H9 (cell line): ENCODE results near the gene ARHGAP35. TPM values are rescaled to one million over a fixed set of nuclear protein-coding genes. Genes with fewer than 3 reads are reported as not detected.

Experiments used
- DNase-seq: peaks from one replicate; pipeline ENCODE4 v3.0.0-alpha.2; 2017
- H2AFZ ChIP-seq: one replicate; pipeline ENCODE4 v1.6.1; 2013; ENCODE audit warnings: mild to moderate bottlenecking, low read length, control low read depth, moderate library complexity
- H2AK5ac ChIP-seq: 2 replicates; pipeline ENCODE4 v1.6.1; 2013; ENCODE audit warnings: low read length, control low read depth, mixed read lengths; ENCODE audit not compliant: insufficient read length
- H2BK120ac ChIP-seq: one replicate; pipeline ENCODE4 v1.6.1; 2013; ENCODE audit warnings: low read depth, mild to moderate bottlenecking, low read length, control low read depth, inconsistent platforms; ENCODE audit not compliant: poor library complexity, severe bottlenecking
- H2BK12ac ChIP-seq: 2 replicates; pipeline ENCODE4 v1.6.1; 2013; ENCODE audit warnings: low read length, control low read depth, mixed read lengths, low read depth; ENCODE audit not compliant: insufficient read length
- H2BK15ac ChIP-seq: 2 replicates; pipeline ENCODE4 v1.6.1; 2013; ENCODE audit warnings: low read depth, low read length, control low read depth
- H2BK20ac ChIP-seq: one replicate; pipeline ENCODE4 v1.6.1; 2013; ENCODE audit warnings: low read depth, mild to moderate bottlenecking, low read length, control low read depth, inconsistent platforms; ENCODE audit not compliant: poor library complexity, severe bottlenecking
- H2BK5ac ChIP-seq: 2 replicates; pipeline ENCODE4 v1.6.1; 2013; ENCODE audit warnings: low read length, control low read depth, mixed read lengths; ENCODE audit not compliant: insufficient read length
- H3K14ac ChIP-seq: 2 replicates; pipeline ENCODE4 v1.6.1; 2013; ENCODE audit warnings: low read length, control low read depth; ENCODE audit not compliant: insufficient read depth
- H3K18ac ChIP-seq: 2 replicates; pipeline ENCODE4 v1.6.1; 2013; ENCODE audit warnings: low read depth, mild to moderate bottlenecking, mixed read lengths, low read length, control low read depth; ENCODE audit not compliant: insufficient read length
- H3K23ac ChIP-seq: 2 replicates; pipeline ENCODE4 v1.6.1; 2013; ENCODE audit warnings: low read length, control low read depth, mixed read lengths, low read depth; ENCODE audit not compliant: insufficient read length
- H3K23me2 ChIP-seq: 2 replicates; pipeline ENCODE4 v1.6.1; 2013; ENCODE audit warnings: low read depth, mild to moderate bottlenecking, mixed read lengths, low read length, control low read depth; ENCODE audit not compliant: insufficient read length, poor library complexity, severe bottlenecking
- H3K27ac ChIP-seq: 2 replicates; pipeline ENCODE4 v1.5.1; 2013; ENCODE audit warnings: low read length, control low read depth, mixed read lengths, low read depth; ENCODE audit not compliant: insufficient read length
- H3K27me3 ChIP-seq: 2 replicates; pipeline ENCODE4 v1.6.1; 2013; ENCODE audit warnings: low read length, control low read depth, inconsistent platforms; ENCODE audit not compliant: insufficient read depth
- H3K4ac ChIP-seq: 2 replicates; pipeline ENCODE4 v1.6.1; 2013; ENCODE audit warnings: low read depth, mild to moderate bottlenecking, control low read depth, inconsistent platforms, low read length, moderate library complexity
- H3K4me1 ChIP-seq: 2 replicates; pipeline ENCODE4 v1.6.1; 2013; ENCODE audit warnings: low read length, control low read depth, inconsistent platforms; ENCODE audit not compliant: insufficient read depth
- H3K4me2 ChIP-seq: 2 replicates; pipeline ENCODE4 v1.6.1; 2013; ENCODE audit warnings: low read length, control low read depth, mixed read lengths; ENCODE audit not compliant: insufficient read length, insufficient read depth
- H3K56ac ChIP-seq: 2 replicates; pipeline ENCODE4 v1.6.1; 2013; ENCODE audit warnings: low read depth, mild to moderate bottlenecking, mixed read lengths, low read length, control low read depth; ENCODE audit not compliant: insufficient read length
- H3K79me1 ChIP-seq: 2 replicates; pipeline ENCODE4 v1.6.1; 2013; ENCODE audit warnings: low read depth, mild to moderate bottlenecking, moderate library complexity, low read length, control low read depth, inconsistent platforms; ENCODE audit not compliant: insufficient read depth, poor library complexity, severe bottlenecking
- H3K79me2 ChIP-seq: 2 replicates; pipeline ENCODE4 v1.6.1; 2013; ENCODE audit warnings: low read length, control low read depth, inconsistent platforms; ENCODE audit not compliant: insufficient read depth
- H3K9ac ChIP-seq: 2 replicates; pipeline ENCODE4 v1.6.1; 2013; ENCODE audit warnings: low read length, control low read depth, mixed read lengths; ENCODE audit not compliant: insufficient read length; ENCODE audit errors: extremely low read depth
- H3K9me3 ChIP-seq: one replicate; pipeline ENCODE4 v1.6.1; 2013; ENCODE audit warnings: low read depth, low read length, inconsistent platforms; ENCODE audit not compliant: control insufficient read depth
- H3T11ph ChIP-seq: one replicate; pipeline ENCODE4 v1.6.1; 2013; ENCODE audit warnings: mild to moderate bottlenecking, low read length, control low read depth, inconsistent platforms
- H4K20me1 ChIP-seq: one replicate; pipeline ENCODE4 v1.6.1; 2013; ENCODE audit not compliant: control insufficient read depth, insufficient read length, insufficient read depth
- H4K5ac ChIP-seq: 2 replicates; pipeline ENCODE4 v1.6.1; 2013; ENCODE audit warnings: low read depth, mild to moderate bottlenecking, mixed read lengths, low read length, control low read depth; ENCODE audit not compliant: insufficient read length
- H4K8ac ChIP-seq: replicated peaks from 2 replicates; pipeline ENCODE4 v1.6.1; 2013; ENCODE audit warnings: low read length, control low read depth, mixed read lengths, low read depth; ENCODE audit not compliant: insufficient read length
- H4K91ac ChIP-seq: 2 replicates; pipeline ENCODE4 v1.6.1; 2013; ENCODE audit warnings: low read depth, mild to moderate bottlenecking, moderate library complexity, mixed read lengths, low read length, control low read depth; ENCODE audit not compliant: insufficient read length
- H3K27ac Mint-ChIP-seq, 3 experiments: 2 replicates in 2 of 3; 3 replicates in 1 of 3; pipeline ENCODE4 v1.8.0; 2020 to 2021; ENCODE audit warnings: mixed read lengths in 3 of 3, mild to moderate bottlenecking in 1 of 3, moderate library complexity in 1 of 3
- H3K27me3 Mint-ChIP-seq: 2 replicates; pipeline ENCODE4 v1.8.0; 2021; ENCODE audit warnings: low read depth, mild to moderate bottlenecking, moderate library complexity, mixed read lengths
- H3K36me3 Mint-ChIP-seq, 3 experiments: 2 replicates in 2 of 3; 3 replicates in 1 of 3; pipeline ENCODE4 v1.8.0; 2020 to 2021; ENCODE audit warnings: low read depth in 3 of 3, mixed read lengths in 3 of 3; ENCODE audit not compliant: insufficient read depth in 1 of 3
- H3K4me1 Mint-ChIP-seq, 2 experiments: 2 replicates each; pipeline ENCODE4 v1.8.0; 2020; ENCODE audit warnings: mixed read lengths in 2 of 2
- H3K4me3 Mint-ChIP-seq, 2 experiments: 2 replicates in 1 of 2; 3 replicates in 1 of 2; pipeline ENCODE4 v1.8.0; 2020 to 2021; ENCODE audit warnings: mild to moderate bottlenecking in 2 of 2, mixed read lengths in 2 of 2, moderate library complexity in 1 of 2
- H3K9me3 Mint-ChIP-seq, 2 experiments: 2 replicates in 1 of 2; 3 replicates in 1 of 2; pipeline ENCODE4 v1.8.0; 2020; ENCODE audit warnings: mild to moderate bottlenecking in 2 of 2, mixed read lengths in 2 of 2, moderate library complexity in 1 of 2
- CTCF ChIP-seq: fragments of 200-600 bp; sonication (generic); conservative IDR thresholded peaks from 3 replicates; pipeline ENCODE4 v1.8.0; 2021; ENCODE audit warnings: antibody characterized with exemption, mild to moderate bottlenecking
- WGBS: extraction: QIAGEN DNeasy Blood & Tissue Kit; methylation state at CpG from one replicate; pipeline ENCODE4 v1.1.7; 2013; ENCODE audit warnings: missing lambda C conversion rate, low lambda C conversion rate, mixed read lengths; ENCODE audit not compliant: insufficient read length; ENCODE audit errors: extremely low coverage; 5-methylcytosine and 5-hydroxymethylcytosine counted together
- total RNA-seq: library from RNA; stranded (reverse); gene quantifications from 2 replicates; pipeline ENCODE4 v1.2.1, GENCODE V29; 2021

The ARHGAP35 gene
- total RNA-seq, 1 experiment from 2014 or later, result 49.8 TPM

GRCh38 chr19:46840498-46840942 is 20.3 kb upstream of the ARHGAP35 start:
- DNase-seq, result peak; percentile 78
- H3K27ac ChIP-seq, result no peak overlapping the region
- H3K4ac ChIP-seq, result no peak overlapping the region
- H2AK5ac ChIP-seq, result no peak overlapping the region
- WGBS, result no CpG with 5 or more reads among the region's 13 CpGs
- no peaks in the 10 kb centered on the region for H3K4me1 ChIP-seq
- H4K8ac ChIP-seq, result no peak overlapping the region
- no peaks in the 10 kb centered on the region for H3K9me3 ChIP-seq
- no peaks in the 10 kb centered on the region for H3K79me1 ChIP-seq
- no peak overlapping the region for H3T11ph ChIP-seq
- no peak overlapping the region for H4K91ac ChIP-seq
- no peak overlapping the region for H2BK120ac ChIP-seq
- H4K20me1 ChIP-seq, result no peaks in the 10 kb centered on the region
- H2BK12ac ChIP-seq, result no peak overlapping the region
- TF ChIP-seq CTCF, result peak; percentile 90
- H3K18ac ChIP-seq, result no peak overlapping the region
- Mint-ChIP-seq H3K9me3 (no peaks in the 10 kb centered on the region; a peak in 1 of 5 replicates), H3K27ac (peak overlapping the region in 1 of 3 experiments; percentile 64; a peak in 3 of 7 replicates), H3K4me1 (no peaks in the 10 kb centered on the region), H3K27me3 (no peaks in the 10 kb centered on the region), H3K4me3 (no peak overlapping the region), H3K36me3 (peaks cover 21 to 56% (median 46%) of the 10 kb centered on the region in 3 experiments; a peak in 6 of 7 replicates)
- no peak overlapping the region for H2AFZ ChIP-seq
- H3K14ac ChIP-seq, result no peak overlapping the region
- H2BK15ac ChIP-seq, result no peak overlapping the region
- no peaks in the 10 kb centered on the region for H3K27me3 ChIP-seq
- H2BK20ac ChIP-seq, result no peak overlapping the region
- H3K23me2 ChIP-seq, result no peaks in the 10 kb centered on the region
- no peaks in the 10 kb centered on the region for H3K79me2 ChIP-seq
- no peak overlapping the region for H4K5ac ChIP-seq
- no peak overlapping the region for H2BK5ac ChIP-seq
- no peak overlapping the region for H3K56ac ChIP-seq
- no peak overlapping the region for H3K23ac ChIP-seq
- H3K9ac ChIP-seq, result no peak overlapping the region
- H3K4me2 ChIP-seq, result no peak overlapping the region
